Esophagus squamous epithelium (tissue), 5 donors: ENCODE data around the gene HSPA4. TPM values are rescaled to one million over a fixed set of nuclear protein-coding genes. Genes with fewer than 3 reads are reported as not detected.

Experiments used
- DNase-seq: peaks from one replicate; lab custom pipeline; 2025; lab: John Stamatoyannopoulos, UW
- H3K27ac ChIP-seq, 4 donors: fragments of 200-600 bp; sonication (generic); one replicate each; pipeline ENCODE4 v1.5.1; 2016 to 2019; ENCODE audit warnings: mild to moderate bottlenecking in 1 of 4
- H3K27me3 ChIP-seq, 4 donors: fragments of 200-600 bp; sonication (generic); 1 replicate in 3 of 4; 2 replicates in 1 of 4; pipeline versions ENCODE4 v1.5.1 to v1.6.0; 2017 to 2021; ENCODE audit warnings: antibody characterized with exemption in 1 of 4
- H3K36me3 ChIP-seq, 3 donors: fragments of 200-600 bp; sonication (generic); one replicate each; pipeline ENCODE4 v1.5.1; 2016 to 2019
- H3K4me1 ChIP-seq, 3 donors: fragments of 200-600 bp; sonication (generic); one replicate each; pipeline ENCODE4 v1.5.1; 2017 to 2019
- H3K4me3 ChIP-seq, 4 donors: fragments of 200-600 bp; sonication (generic); 1 replicate in 3 of 4; 2 replicates in 1 of 4; pipeline ENCODE4 v1.5.1; 2016 to 2019; ENCODE audit warnings: mild to moderate bottlenecking in 2 of 4, moderate library complexity in 1 of 4
- H3K9me3 ChIP-seq, 3 donors: fragments of 200-600 bp; sonication (generic); one replicate each; pipeline ENCODE4 v1.5.1; 2016 to 2019
- CTCF ChIP-seq, 6 experiments: fragments of 450-650 bp in 4 of 6; fragments of 200-600 bp in 2 of 6; sonication (generic) in 2 of 6; IDR thresholded peaks; one replicate each; pipeline ENCODE4 v1.5.1; 2016 to 2019; ENCODE audit warnings: antibody characterized with exemption in 6 of 6, mild to moderate bottlenecking in 4 of 6, moderate library complexity in 4 of 6
- POLR2A ChIP-seq, 4 donors: fragments of 450-650 bp; IDR thresholded peaks; one replicate each; pipeline ENCODE4 v1.6.1; 2017; ENCODE audit warnings: antibody characterized with exemption in 4 of 4, mild to moderate bottlenecking in 4 of 4, moderate library complexity in 3 of 4
- WGBS, 2 donors: methylation state at CpG; one replicate each; pipeline ENCODE4 v1.1.5; 2018; 5-methylcytosine and 5-hydroxymethylcytosine counted together
- intact Hi-C: fragments of 100-400 bp; cut with DNase I; formaldehyde crosslinking; loops from one replicate; pipeline ENCODE4 v1.15.0; 2022
- total RNA-seq, 4 donors: library from RNA; depleted of rRNA; stranded (reverse); fragments of >200 nt; gene quantifications; one replicate each; pipeline ENCODE4 v1.1.0, GENCODE V29; 2016
- donor health status: DM: yes; HTN: yes; CAD: no.

HSPA4 gene
- total RNA-seq, 4 donors from 2014 or later = 47.7 to 82.4 (median 67.3) TPM

- intact Hi-C loops = no loop called here
- H3K9me3 ChIP-seq = no peaks in the 10 kb centered on the region
- TF ChIP-seq CTCF (IDR thresholded peaks at IDR 0.05) (no peak), POLR2A (IDR thresholded peaks at IDR 0.05) (no peak)
- H3K4me3 ChIP-seq = no peak overlapping the region
- H3K4me1 ChIP-seq = peaks cover 0 to 9% (median 3%) of the 10 kb centered on the region in 3 donors
- 83 to 89% methylated on average over 6 of the region's 6 CpGs for WGBS, 2 donors
- H3K27ac ChIP-seq = no peak overlapping the region
- no peaks in the 10 kb centered on the region for H3K27me3 ChIP-seq
- peaks cover 0 to 10% (median 6%) of the 10 kb centered on the region in 3 donors for H3K36me3 ChIP-seq
- no peak for DNase-seq
These were observed 58.1 kb downstream of the HSPA4 start for GRCh38 chr5:133109655-133110483.

GRCh38 chr5:133110709-133111108, 58.9 kb downstream of the HSPA4 start:
- TF ChIP-seq POLR2A (IDR thresholded peaks at IDR 0.05) (no peak), CTCF (IDR thresholded peaks at IDR 0.05) (no peak)
- Histone ChIP-seq H3K27ac (peak overlapping the region in 1 of 4 donors; percentile 5), H3K27me3 (no peaks in the 10 kb centered on the region), H3K9me3 (no peaks in the 10 kb centered on the region), H3K4me1 (peaks cover 0 to 9% (median 3%) of the 10 kb centered on the region in 3 donors), H3K36me3 (peaks cover 0 to 2% (median 0%) of the 10 kb centered on the region in 3 donors), H3K4me3 (no peak overlapping the region)
- intact Hi-C loops = no loop called here
- WGBS, 2 donors = 68 to 69% methylated on average over 6 of the region's 6 CpGs
- DNase-seq = no peak

- intact Hi-C loops = no loop called here
- 0 to 2% methylated on average over 7 to 9 of the region's 9 CpGs for WGBS, 2 donors
These were observed 59.5 kb downstream of the HSPA4 start for GRCh38 chr5:133111299-133111698.

GRCh38 chr5:133112026-133112660, 60.3 kb downstream of the HSPA4 start:
- H3K4me3 ChIP-seq = no peak overlapping the region
- no peak overlapping the region for H3K27ac ChIP-seq
- DNase-seq = no peak
- intact Hi-C loops = no loop called here
- no peaks in the 10 kb centered on the region for H3K36me3 ChIP-seq
- WGBS, 2 donors = 90 to 91% methylated on average over 2 to 6 of the region's 13 CpGs
- TF ChIP-seq CTCF (IDR thresholded peaks at IDR 0.05) = no peak
- TF ChIP-seq POLR2A (IDR thresholded peaks at IDR 0.05) = no peak
- H3K9me3 ChIP-seq = no peaks in the 10 kb centered on the region
- no peaks in the 10 kb centered on the region for H3K27me3 ChIP-seq
- H3K4me1 ChIP-seq = peaks cover 0 to 17% (median 3%) of the 10 kb centered on the region in 3 donors

More at GRCh38 chr5:133111299-133111698, 59.5 kb downstream of the HSPA4 start:
- H3K36me3 ChIP-seq = no peaks in the 10 kb centered on the region
- TF ChIP-seq CTCF (IDR thresholded peaks at IDR 0.05) (peak; percentile 84 to 94 (median 86)), POLR2A (IDR thresholded peaks at IDR 0.05) (no peak)
- no peak overlapping the region for H3K27ac ChIP-seq
- peaks cover 0 to 9% (median 3%) of the 10 kb centered on the region in 3 donors for H3K4me1 ChIP-seq
- no peak overlapping the region for H3K4me3 ChIP-seq
- DNase-seq = no peak
- H3K9me3 ChIP-seq = no peaks in the 10 kb centered on the region
- no peaks in the 10 kb centered on the region for H3K27me3 ChIP-seq
